Activated CD4-positive, alpha-beta memory T cell treated with anti-CD3 and anti-CD28 coated beads, Interleukin-2, amount 10 ng/mL, durations not matched to agents 7 days and 5 days (primary cell): ENCODE data around the gene PKM. TPM values are rescaled to one million over a fixed set of nuclear protein-coding genes. Genes with fewer than 3 reads are reported as not detected.
"Not testable (repeated sequence)": the region's sequence is repeated elsewhere in the genome, so short reads cannot be mapped to it uniquely, and the experiment has no call there.

Source experiments
- CTCF ChIA-PET: fragments of 350-600 bp; sonication (Branson Sonifier 250); formaldehyde crosslinking; loops from one replicate; lab custom pipeline; 2021; ENCODE audit warnings: antibody characterized with exemption, inconsistent platforms; lab: Charles Lee
- POLR2A ChIA-PET: fragments of 350-600 bp; sonication (Branson Sonifier 250); formaldehyde crosslinking; loops from one replicate; lab custom pipeline; 2021; ENCODE audit warnings: antibody characterized with exemption; lab: Charles Lee
- DNase-seq: peaks from one replicate; pipeline ENCODE4 v3.0.0-alpha.2; 2020
- H3K27ac Mint-ChIP-seq: one replicate; pipeline ENCODE4 v1.8.0; 2021; ENCODE audit warnings: mild to moderate bottlenecking, mixed read lengths
- H3K27me3 Mint-ChIP-seq: one replicate; pipeline ENCODE4 v1.8.0; 2021; ENCODE audit warnings: mixed read lengths
- H3K36me3 Mint-ChIP-seq: one replicate; pipeline ENCODE4 v1.8.0; 2021; ENCODE audit warnings: low read depth, mixed read lengths
- H3K4me1 Mint-ChIP-seq: one replicate; pipeline ENCODE4 v1.8.0; 2021; ENCODE audit warnings: mixed read lengths
- H3K4me3 Mint-ChIP-seq: one replicate; pipeline ENCODE4 v1.8.0; 2021; ENCODE audit warnings: mild to moderate bottlenecking, mixed read lengths
- H3K9me3 Mint-ChIP-seq: one replicate; pipeline ENCODE4 v1.8.0; 2021; ENCODE audit warnings: mixed read lengths
- total RNA-seq, 2 experiments: library from RNA; stranded (reverse); gene quantifications; one replicate each; pipeline ENCODE4 v1.2.3, GENCODE V29; 2021

The PKM gene
- total RNA-seq, result 1,000 to 10,000 TPM; 1,064 to 1,081 TPM

DNA sequence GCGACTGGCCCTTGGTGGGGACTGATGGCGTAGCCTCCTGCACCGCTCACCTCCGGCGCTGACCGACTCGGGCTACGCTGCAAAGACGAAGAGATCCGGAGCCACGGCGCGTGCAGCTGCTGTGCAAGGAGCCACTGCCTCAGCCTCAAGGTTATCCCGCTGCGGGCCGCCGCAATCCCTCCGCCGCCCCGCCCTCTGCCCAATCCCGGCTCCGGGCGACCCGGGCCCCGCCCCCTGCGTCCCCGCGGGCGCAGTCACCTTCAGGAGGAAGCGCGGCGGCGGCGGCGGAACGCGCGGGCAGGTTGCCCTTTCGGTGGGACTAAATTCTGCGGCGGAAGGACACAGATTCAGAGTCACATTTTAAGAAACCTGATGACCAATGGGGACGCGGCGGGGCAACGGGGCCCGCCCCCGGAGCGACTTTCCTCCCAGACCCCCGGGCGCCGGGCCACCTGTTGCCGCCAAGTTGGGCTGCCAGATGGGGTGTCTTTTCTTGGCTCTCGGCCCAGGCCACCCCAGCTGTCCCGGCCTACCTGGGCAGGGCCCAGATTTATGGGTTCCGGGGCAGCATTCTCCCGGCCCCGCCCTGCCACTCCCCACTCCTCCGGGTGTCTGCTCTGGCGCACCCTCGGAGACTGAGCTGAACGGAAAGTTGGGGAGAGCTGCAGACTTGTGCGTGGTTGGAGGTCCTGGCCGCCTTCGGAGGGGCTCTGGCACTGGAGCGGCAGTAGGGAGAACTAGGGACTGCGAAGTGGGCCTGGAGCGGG lies at the start of gene PKM:
Gene PKM, minus strand, starts transcription at position 125 of the 767 bp plus-strand sequence. CDS start 12,093 bp downstream, outside the sequence.
- ChIA-PET CTCF (interaction anchor here (1.0 to 1.6 kb wide), 5 partner anchors 12 to 242 kb away, joined by 3 to 6 read pairs (median 5); no protein-coding TSS in a partner anchor), POLR2A (interaction anchor here (0.7 to 5.1 kb wide), 26 partner anchors 9 to 455 kb away, joined by 3 to 61 read pairs (median 3); partner anchors contain the start of genes ARIH1, BBS4, GRAMD2A and HEXA)
- Mint-ChIP-seq H3K27me3 (no peaks in the 10 kb centered on the region), H3K4me1 (peaks cover 44% of the 10 kb centered on the region), H3K27ac (peak within 1 kb of the TSS; percentile 99), H3K9me3 (no peaks in the 10 kb centered on the region), H3K4me3 (peak within 1 kb of the TSS; percentile 100), H3K36me3 (peaks cover 32% of the 10 kb centered on the region)
- peak; percentile 96 for DNase-seq

DNA sequence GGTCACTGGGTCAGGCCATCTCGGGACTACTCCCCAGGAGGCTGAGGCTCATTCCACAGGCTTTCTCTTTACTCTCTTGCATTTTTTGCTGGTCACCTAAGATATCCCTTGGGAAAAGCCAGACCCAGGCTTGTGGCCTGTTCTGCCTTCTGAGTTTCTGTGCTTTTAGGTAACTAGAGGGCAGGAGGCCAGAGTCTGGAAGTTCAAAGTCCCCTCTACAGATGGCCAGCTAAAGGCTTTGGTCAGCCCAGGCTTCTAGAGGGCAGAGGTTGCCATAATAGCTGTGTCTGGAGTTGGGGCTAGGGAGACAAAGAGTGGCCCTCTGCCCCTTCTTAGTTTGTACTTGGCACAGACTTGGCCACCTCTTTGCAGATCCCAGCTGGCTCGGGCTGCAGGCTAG lies 49.8 kb upstream of the PKM start:
- Mint-ChIP-seq H3K4me3 (no peak overlapping the region), H3K36me3 (no peaks in the 10 kb centered on the region), H3K27me3 (no peaks in the 10 kb centered on the region), H3K27ac (no peak overlapping the region), H3K4me1 (no peaks in the 10 kb centered on the region), H3K9me3 (no peaks in the 10 kb centered on the region)
- ChIA-PET POLR2A (interaction anchor here (0.6 to 1.0 kb wide), 2 partner anchors 49 kb away, joined by 3 read pairs; no protein-coding TSS in a partner anchor), CTCF (no interaction called here)
- DNase-seq, result no peak

DNA sequence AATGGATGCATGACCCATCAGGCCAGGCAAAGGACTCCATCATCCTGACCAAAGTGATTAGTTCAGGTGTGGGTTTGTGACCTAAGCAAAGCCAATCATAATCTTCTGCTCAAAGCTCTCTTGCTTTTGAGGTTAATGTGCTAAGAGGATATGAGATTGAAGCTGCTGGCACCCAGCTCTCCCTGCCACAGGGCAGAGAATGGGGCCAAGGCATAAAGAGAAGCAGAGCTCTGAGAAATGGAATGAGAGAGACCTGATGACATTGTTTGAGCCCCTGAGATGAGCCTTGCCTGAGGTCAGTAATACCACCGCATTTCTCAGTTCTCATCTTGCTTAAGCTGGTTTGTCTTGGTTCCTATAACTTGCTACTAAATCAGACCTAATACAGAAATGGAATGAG lies 47.7 kb upstream of the PKM start:
- Mint-ChIP-seq H3K9me3 (no peaks in the 10 kb centered on the region), H3K36me3 (no peaks in the 10 kb centered on the region), H3K27me3 (no peaks in the 10 kb centered on the region), H3K4me3 (no peak overlapping the region), H3K27ac (no peak overlapping the region), H3K4me1 (peaks cover 5% of the 10 kb centered on the region)
- no peak for DNase-seq
- CTCF ChIA-PET, result interaction anchor here (0.9 to 1.5 kb wide), 2 partner anchors 9 to 52 kb away, joined by 3 to 5 read pairs; no protein-coding TSS in a partner anchor
- POLR2A ChIA-PET, result interaction anchor here (0.7 to 1.2 kb wide), 3 partner anchors 36 to 52 kb away, joined by 3 to 4 read pairs (median 4); no protein-coding TSS in a partner anchor

DNA sequence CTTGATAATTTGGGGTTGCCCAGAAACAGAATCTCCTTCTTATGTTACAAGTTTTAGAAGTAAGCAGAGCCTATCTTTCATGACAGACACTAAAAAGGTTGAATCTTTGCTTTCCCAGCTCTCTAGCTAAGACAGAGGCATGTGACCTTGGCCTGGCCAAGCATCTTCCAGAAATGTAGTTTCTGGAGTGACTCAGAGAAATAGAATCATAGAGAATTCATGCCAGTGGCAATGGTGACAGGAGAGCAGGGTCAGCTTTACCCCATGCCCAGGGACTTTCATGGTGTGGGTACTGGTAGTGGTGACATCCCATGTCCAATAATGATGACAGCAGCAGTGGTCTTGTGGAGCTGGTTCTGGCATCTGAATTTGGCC lies 45.3 kb upstream of the PKM start:
- no peak overlapping the region for H3K27ac Mint-ChIP-seq
- no peaks in the 10 kb centered on the region for H3K36me3 Mint-ChIP-seq
- no peaks in the 10 kb centered on the region for H3K27me3 Mint-ChIP-seq
- H3K9me3 Mint-ChIP-seq, result no peaks in the 10 kb centered on the region
- ChIA-PET CTCF (interaction anchor here (0.5 kb wide), 1 partner anchor 412 kb away, joined by 3 read pairs; no protein-coding TSS in a partner anchor), POLR2A (interaction anchor here (1.5 kb wide), 1 partner anchor 159 kb away, joined by 3 read pairs; the partner anchor contains the start of gene MYO9A)
- no peak for DNase-seq
- no peak overlapping the region for H3K4me3 Mint-ChIP-seq
- H3K4me1 Mint-ChIP-seq, result peaks cover 23% of the 10 kb centered on the region

DNA sequence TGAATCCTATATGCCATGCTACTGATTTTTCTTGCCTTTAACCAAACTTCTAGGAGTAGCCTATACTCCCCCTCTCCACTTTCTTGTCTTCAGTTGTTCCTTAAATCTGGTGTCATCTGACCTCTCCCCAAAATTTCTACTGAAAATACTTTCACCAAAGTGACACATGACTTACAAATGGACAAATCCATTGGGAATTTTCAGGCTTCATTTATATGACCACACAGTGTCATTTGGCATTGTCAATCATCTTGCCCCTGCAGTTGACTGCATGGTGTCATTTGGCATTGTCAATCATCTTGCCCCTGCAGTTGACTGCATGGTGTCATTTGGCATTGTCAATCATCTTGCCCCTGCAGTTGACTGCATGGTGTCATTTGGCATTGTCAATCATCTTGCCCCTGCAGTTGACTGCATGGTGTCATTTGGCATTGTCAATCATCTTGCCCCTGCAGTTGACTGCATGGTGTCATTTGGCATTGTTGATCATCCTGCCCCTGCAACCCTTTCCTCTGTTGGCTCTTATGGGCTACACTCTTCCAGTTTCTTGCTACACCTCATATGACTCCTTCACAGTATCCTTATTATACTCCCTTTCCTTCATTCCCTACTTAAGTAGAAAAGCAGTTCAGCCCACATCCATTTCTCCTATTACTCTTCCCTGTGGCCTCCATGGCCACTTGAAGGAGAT lies 44.8 kb upstream of the PKM start:
- H3K27me3 Mint-ChIP-seq, POLR2A ChIA-PET, H3K27ac Mint-ChIP-seq, H3K4me3 Mint-ChIP-seq, CTCF ChIA-PET, H3K9me3 Mint-ChIP-seq, DNase-seq, H3K36me3 Mint-ChIP-seq: not testable (repeated sequence)
- H3K4me1 Mint-ChIP-seq, result peaks cover 28% of the 10 kb centered on the region

DNA sequence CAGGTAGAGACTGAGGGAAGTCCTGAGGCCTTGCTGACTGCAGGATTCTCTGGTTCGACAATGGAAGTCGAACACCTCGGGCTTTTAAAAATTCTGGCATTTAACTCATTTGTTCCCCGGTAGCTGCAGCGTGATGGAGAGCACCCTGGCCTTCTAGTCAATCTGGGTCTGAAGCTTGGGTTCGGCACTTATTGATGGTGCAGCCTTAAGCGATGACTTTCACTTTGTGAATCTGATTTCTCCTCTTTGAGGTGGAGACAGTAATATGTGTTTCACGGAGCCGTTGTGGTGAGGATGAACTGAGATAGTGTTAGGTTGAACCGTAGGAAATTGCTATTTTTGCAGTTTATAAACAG lies 42.0 kb upstream of the PKM start:
- Mint-ChIP-seq H3K27me3 (no peaks in the 10 kb centered on the region), H3K4me3 (peak overlapping the region; percentile 83), H3K9me3 (no peaks in the 10 kb centered on the region), H3K4me1 (peaks cover 38% of the 10 kb centered on the region), H3K36me3 (peaks cover 8% of the 10 kb centered on the region), H3K27ac (peak overlapping the region; percentile 83)
- ChIA-PET POLR2A (interaction anchor here (0.8 to 4.7 kb wide), 4 partner anchors 42 to 85 kb away, joined by 3 to 38 read pairs (median 18); partner anchors contain the start of gene PKM), CTCF (interaction anchor here (0.7 to 2.7 kb wide), 7 partner anchors 12 to 73 kb away, joined by 3 to 28 read pairs (median 4); partner anchors contain the start of gene PKM)
- no peak for DNase-seq

DNA sequence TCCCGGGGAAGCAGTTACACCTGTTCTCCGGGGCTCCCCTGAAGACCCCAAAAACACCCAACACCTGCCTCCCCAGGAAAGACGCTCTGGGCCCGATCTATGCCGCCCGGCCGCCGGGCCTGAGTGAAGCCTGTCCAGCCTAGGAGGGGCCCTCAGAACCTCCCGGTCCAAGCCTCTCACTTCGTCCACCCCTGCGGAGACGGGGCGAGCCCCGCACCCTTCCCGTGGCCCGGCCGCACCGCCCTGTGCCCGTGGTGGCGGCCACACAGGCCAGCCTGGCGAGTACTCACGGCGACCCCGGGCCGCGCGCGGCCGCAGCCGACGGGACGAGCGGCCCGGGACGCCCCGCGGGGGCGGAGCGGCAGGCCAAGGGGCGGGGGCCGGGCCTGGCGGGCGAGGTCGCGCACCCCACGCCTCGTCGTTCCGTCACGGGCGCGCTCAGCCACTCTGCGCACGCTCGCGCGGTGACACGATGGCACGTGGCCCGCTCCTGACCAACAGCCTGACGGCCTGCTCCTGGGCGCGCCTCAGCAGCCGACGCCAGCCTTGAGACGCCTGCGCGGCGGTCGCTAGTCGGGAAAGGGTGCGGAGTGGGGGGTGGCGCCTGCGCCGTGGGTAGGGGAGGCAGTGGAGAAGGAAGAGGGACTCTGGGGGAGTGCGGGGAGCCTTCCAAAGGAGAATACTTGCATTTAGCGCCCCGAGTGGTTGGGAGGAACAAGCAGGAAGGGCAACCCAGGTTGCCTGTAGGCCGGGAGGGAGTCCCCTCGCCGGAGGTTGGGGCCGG lies 41.4 kb upstream of the PKM start, which contains the start of gene PARP6:
Gene PARP6, minus strand, starts transcription at position 342 of the 784 bp plus-strand sequence. CDS start 5,077 bp downstream, outside the sequence.
- Mint-ChIP-seq H3K36me3 (peaks cover 10% of the 10 kb centered on the region), H3K9me3 (no peaks in the 10 kb centered on the region), H3K4me3 (peak within 1 kb of the TSS; percentile 83), H3K27ac (peak within 1 kb of the TSS; percentile 83), H3K27me3 (no peaks in the 10 kb centered on the region), H3K4me1 (peaks cover 38% of the 10 kb centered on the region)
- peak; percentile 98 for DNase-seq
- ChIA-PET CTCF (interaction anchor here (0.7 to 2.7 kb wide), 6 partner anchors 13 to 72 kb away, joined by 3 to 28 read pairs (median 6); no protein-coding TSS in a partner anchor), POLR2A (interaction anchor here (0.8 to 4.7 kb wide), 6 partner anchors 41 to 84 kb away, joined by 3 to 38 read pairs (median 6); partner anchors contain the start of gene PKM)

DNA sequence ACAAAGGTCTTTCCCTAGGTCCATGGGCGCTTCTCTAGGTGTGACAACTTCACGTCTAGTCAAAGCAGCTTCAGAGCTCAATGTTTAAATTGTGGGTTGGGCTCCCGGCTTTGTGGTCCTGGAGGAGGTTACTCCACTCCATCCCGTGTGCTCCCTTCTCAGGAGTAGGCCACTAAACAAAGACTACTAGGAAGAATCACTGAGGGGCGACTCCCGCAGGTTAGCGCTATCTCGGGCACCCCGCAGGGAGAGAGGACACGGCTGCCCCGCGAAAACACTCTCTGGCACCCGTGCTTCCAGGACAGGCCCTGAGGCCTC lies 40.9 kb upstream of the PKM start:
- Mint-ChIP-seq H3K4me1 (peaks cover 38% of the 10 kb centered on the region), H3K9me3 (no peaks in the 10 kb centered on the region), H3K27me3 (no peaks in the 10 kb centered on the region), H3K36me3 (peaks cover 14% of the 10 kb centered on the region), H3K4me3 (peak overlapping the region; percentile 83), H3K27ac (peak overlapping the region; percentile 74)
- DNase-seq, result no peak
- POLR2A ChIA-PET, result interaction anchor here (1.4 to 4.7 kb wide), 3 partner anchors 41 to 61 kb away, joined by 4 to 38 read pairs (median 8); partner anchors contain the start of gene PKM
- CTCF ChIA-PET, result interaction anchor here (0.8 kb wide), 1 partner anchor 45 kb away, joined by 8 read pairs; no protein-coding TSS in a partner anchor

DNA sequence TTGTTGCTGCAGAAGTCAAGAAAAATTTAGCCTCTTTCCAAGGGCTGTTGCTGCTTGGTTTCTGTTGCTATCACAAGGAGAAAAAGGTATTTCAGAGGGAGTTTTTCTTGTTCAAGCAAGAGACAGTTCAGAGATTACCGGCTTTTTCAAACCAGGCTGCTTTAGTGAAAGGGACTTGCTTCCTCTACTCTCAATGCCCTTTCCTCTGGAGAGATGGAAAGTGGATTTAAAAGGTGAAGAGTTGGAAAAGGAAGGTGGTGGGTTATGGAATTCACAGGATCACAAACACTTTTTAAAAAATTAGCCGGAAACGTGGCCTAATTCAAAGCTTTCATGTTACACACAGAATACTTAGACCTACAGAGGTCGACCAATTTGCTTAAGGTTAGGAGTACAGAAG lies 40.2 kb upstream of the PKM start:
- peaks cover 19% of the 10 kb centered on the region for H3K36me3 Mint-ChIP-seq
- peak overlapping the region; percentile 83 for H3K4me3 Mint-ChIP-seq
- H3K4me1 Mint-ChIP-seq, result peaks cover 38% of the 10 kb centered on the region
- ChIA-PET CTCF (interaction anchor here (0.8 kb wide), 1 partner anchor 45 kb away, joined by 8 read pairs; no protein-coding TSS in a partner anchor), POLR2A (interaction anchor here (1.4 to 4.7 kb wide), 3 partner anchors 40 to 61 kb away, joined by 4 to 38 read pairs (median 8); partner anchors contain the start of gene PKM)
- H3K27me3 Mint-ChIP-seq, result no peaks in the 10 kb centered on the region
- no peaks in the 10 kb centered on the region for H3K9me3 Mint-ChIP-seq
- H3K27ac Mint-ChIP-seq, result no peak overlapping the region
- no peak for DNase-seq

DNA sequence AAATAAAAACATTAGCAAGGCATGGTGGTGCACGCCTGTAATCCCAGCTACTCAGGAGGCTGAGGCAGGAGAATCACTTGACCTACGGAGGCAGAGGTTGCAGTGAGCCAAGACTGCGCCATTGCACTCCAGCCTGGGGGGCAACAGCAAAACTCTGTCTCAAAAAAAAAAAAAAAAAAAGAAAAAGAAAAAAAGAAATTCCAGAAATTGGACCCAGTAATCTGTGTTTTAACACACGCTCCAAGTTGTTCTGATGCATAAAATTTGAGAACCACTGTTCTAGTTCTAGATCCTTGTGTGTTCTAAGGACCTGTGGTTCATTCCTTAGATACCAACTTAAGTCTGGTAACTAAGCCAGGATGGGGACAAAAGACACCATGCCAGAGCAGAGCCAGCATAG lies 38.7 kb upstream of the PKM start:
- no peaks in the 10 kb centered on the region for H3K9me3 Mint-ChIP-seq
- ChIA-PET CTCF (no interaction called here), POLR2A (interaction anchor here (3.1 kb wide), 1 partner anchor 42 kb away, joined by 12 read pairs; no protein-coding TSS in a partner anchor)
- DNase-seq, result no peak
- H3K36me3 Mint-ChIP-seq, result peaks cover 33% of the 10 kb centered on the region
- H3K27ac Mint-ChIP-seq, result no peak overlapping the region
- no peaks in the 10 kb centered on the region for H3K27me3 Mint-ChIP-seq
- peaks cover 38% of the 10 kb centered on the region for H3K4me1 Mint-ChIP-seq
- H3K4me3 Mint-ChIP-seq, result no peak overlapping the region

DNA sequence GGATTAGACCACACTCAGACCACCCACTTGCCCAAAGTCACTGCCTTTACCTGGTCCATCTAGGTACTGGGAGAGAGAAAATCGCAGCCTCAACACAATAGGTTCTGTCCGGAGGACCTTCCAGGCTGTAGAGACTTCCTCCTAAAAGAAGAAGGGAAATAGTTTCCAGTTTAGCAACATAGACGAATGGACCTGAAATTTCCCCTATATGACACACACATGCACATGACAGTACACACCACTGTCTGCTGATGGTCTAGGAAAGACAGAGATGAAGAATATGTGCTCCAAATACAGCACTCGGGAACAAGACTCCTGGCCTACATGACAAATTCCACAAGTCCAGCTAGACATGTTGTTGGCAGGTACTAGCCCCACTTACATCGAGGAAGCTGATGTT lies 34.0 kb upstream of the PKM start:
- CTCF ChIA-PET, result no interaction called here
- no peak overlapping the region for H3K4me3 Mint-ChIP-seq
- peaks cover 67% of the 10 kb centered on the region for H3K36me3 Mint-ChIP-seq
- no peaks in the 10 kb centered on the region for H3K27me3 Mint-ChIP-seq
- H3K9me3 Mint-ChIP-seq, result no peaks in the 10 kb centered on the region
- POLR2A ChIA-PET, result interaction anchor here (0.7 kb wide), 1 partner anchor 20 kb away, joined by 3 read pairs; no protein-coding TSS in a partner anchor
- peaks cover 6% of the 10 kb centered on the region for H3K4me1 Mint-ChIP-seq
- no peak overlapping the region for H3K27ac Mint-ChIP-seq
- DNase-seq, result no peak
